ENCODE results near the gene TNK1.

DNA sequence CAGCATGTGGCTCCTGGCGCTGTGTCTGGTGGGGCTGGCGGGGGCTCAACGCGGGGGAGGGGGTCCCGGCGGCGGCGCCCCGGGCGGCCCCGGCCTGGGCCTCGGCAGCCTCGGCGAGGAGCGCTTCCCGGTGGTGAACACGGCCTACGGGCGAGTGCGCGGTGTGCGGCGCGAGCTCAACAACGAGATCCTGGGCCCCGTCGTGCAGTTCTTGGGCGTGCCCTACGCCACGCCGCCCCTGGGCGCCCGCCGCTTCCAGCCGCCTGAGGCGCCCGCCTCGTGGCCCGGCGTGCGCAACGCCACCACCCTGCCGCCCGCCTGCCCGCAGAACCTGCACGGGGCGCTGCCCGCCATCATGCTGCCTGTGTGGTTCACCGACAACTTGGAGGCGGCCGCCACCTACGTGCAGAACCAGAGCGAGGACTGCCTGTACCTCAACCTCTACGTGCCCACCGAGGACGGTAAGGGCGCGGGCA, 27.4 kb downstream of the TNK1 start:
- TF ChIP-seq POLR2AphosphoS5 (IDR thresholded peaks at IDR 0.05; ENCODE audit: low read depth, low read length) (no peak), FOXP2 (optimal IDR thresholded peaks at IDR 0.05; ENCODE audit: borderline replicate concordance, extremely low read depth, extremely low read length, insufficient read depth) (no peak), SIN3A (IDR thresholded peaks at IDR 0.05; ENCODE audit: borderline replicate concordance, insufficient read depth, low read length) (no peak)
- TF ChIP-seq, protein P1, sequence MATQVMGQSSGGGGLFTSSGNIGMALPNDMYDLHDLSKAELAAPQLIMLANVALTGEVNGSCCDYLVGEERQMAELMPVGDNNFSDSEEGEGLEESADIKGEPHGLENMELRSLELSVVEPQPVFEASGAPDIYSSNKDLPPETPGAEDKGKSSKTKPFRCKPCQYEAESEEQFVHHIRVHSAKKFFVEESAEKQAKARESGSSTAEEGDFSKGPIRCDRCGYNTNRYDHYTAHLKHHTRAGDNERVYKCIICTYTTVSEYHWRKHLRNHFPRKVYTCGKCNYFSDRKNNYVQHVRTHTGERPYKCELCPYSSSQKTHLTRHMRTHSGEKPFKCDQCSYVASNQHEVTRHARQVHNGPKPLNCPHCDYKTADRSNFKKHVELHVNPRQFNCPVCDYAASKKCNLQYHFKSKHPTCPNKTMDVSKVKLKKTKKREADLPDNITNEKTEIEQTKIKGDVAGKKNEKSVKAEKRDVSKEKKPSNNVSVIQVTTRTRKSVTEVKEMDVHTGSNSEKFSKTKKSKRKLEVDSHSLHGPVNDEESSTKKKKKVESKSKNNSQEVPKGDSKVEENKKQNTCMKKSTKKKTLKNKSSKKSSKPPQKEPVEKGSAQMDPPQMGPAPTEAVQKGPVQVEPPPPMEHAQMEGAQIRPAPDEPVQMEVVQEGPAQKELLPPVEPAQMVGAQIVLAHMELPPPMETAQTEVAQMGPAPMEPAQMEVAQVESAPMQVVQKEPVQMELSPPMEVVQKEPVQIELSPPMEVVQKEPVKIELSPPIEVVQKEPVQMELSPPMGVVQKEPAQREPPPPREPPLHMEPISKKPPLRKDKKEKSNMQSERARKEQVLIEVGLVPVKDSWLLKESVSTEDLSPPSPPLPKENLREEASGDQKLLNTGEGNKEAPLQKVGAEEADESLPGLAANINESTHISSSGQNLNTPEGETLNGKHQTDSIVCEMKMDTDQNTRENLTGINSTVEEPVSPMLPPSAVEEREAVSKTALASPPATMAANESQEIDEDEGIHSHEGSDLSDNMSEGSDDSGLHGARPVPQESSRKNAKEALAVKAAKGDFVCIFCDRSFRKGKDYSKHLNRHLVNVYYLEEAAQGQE (IDR thresholded peaks at IDR 0.05; ENCODE audit: insufficient read depth in 1 of 2, low read depth in 2 of 2, low read length in 2 of 2): no peak

All from PFSK-1 (cell line).